Activated CD4-positive, alpha-beta T cell treated with anti-CD3 and anti-CD28 coated beads, Interleukin-2, amount 50 U/mL, for 1 hour (primary cell): Measurements from ENCODE around the gene OR52N1.

Experiments
- DNase-seq: peaks from one replicate; pipeline ENCODE4 v3.0.0-alpha.2; 2020

OR52N1 gene

GRCh38 chr11:5791165-5791564 is at the start of gene OR52N1:
TSS of gene OR52N1 (minus strand) at chr11:5791265. CDS start at chr11:5788816, 2,449 bp downstream.
- DNase-seq = no peak

DNA sequence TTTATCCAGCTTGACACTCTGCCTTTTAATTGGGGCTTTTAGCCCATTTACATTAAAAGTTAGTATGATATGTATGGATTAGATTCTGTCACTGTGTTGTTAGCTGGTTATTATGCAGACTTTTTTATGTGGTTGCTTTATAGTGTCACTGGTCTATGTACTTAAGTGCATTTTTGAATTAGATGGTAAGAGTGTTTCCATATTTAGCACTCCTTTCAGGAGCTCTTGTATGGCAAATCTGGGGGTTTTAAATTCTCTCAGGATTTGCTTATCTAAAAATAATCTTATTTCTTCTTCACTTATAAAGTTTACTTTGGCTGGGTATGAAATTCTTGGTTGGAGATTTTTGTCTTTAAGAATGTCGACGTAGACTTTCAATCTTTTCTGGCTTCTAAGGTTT is 46.6 kb upstream of the OR52N1 start:
- DNase-seq = no peak

DNA sequence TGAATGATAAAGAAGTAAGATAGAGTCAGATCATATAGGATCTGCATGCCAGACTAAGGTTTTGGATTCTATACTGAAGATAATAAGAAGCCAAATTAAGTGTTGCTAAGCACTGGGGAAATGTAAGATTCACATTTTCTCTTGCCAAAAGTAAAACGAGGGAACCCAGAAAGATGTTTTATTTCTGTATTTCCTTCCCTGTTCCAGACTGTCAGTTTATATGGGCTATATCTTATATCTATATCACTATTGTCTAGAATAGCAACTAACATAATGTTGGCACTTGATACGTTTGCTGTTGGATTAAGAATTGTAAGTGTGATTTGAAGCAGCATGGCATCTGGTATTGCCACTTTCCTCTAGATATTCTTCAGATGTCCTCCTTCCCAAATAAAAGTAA is 42.4 kb upstream of the OR52N1 start:
- DNase-seq = no peak

DNA sequence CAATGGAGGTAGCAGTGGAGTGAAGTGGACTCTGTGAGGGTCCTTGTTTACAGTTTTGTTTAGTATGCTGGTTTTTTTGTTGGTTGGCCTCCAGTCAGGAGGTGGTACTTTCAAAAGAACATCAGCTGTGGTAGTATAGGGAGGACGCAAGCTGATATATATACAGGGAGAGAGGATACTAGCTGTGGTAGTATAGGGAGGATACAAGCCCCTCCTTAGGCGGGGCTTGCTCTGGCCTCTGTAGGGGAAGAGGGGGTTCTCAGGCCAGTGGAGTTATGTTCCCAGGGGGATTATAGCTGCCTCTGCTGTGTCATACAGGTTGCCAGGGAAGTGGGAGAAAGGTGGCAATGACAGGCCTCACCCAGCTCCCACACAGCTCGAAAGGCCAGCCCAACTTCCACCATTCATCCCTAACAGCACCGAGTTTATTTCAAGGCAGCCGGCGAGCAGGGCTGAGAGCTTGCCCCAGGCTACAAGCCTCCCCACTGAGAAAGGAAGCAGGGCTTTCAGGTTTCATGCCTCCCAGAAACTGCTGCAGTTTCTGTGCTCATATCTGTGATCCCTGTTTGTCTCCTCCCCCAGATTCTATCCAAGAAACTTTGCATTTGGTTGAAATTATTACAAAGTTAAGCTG is 40.2 kb upstream of the OR52N1 start:
- no peak for DNase-seq

GRCh38 chr11:5818245-5818886 is 27.3 kb upstream of the OR52N1 start:
- no peak for DNase-seq

DNA sequence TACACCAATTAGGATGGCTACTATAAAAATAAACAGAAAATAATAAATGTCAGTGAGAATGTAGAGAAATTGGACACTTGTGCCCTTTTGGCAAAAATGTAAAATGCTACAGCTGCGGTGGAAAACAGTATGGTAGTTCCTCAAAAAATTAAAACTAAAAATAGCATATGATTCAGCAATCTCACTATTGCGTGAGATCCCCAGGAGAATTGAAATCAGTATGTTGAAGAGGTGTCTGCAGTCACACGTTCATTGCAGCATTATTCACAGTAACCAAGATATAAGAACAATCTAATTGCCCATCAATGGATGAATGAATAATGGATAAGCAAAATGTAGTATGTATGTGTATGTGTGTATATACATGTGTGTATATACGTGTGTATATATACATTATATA is 24.5 kb upstream of the OR52N1 start:
- no peak for DNase-seq

- DNase-seq = no peak
Measured at GRCh38 chr11:5809905-5810795, 19.1 kb upstream of the OR52N1 start.

GRCh38 chr11:5809122-5809519 is 18.1 kb upstream of the OR52N1 start:
- DNase-seq = no peak

DNA sequence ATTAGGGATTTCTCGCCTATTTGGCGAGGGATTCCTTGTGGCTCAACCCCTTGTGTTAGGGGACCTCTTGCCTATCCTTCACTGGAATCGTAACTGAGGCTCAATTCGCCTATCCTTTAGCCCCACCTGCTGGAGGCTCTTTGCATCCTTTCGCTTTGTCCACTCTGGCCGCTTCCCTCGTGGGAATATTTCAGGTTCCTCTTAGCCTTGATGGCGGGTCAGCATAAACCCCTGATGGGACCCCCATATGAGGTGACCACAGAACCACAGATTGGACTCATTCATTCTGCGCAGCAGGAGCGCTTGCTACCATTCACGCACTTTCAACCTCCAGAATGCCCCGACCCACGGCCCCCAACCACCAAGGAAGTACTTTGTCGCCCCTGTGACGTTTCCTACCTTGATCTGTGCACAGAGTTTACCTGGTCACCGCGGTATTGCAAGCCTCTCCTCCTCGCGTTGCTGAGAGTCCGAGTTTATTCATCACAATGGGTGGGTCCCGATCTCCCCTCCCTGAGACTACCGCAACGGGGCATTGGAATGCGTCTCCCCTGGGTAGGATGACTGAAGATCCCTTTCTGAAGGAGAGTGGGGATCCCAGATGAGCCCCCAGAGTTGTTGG is 17.5 kb upstream of the OR52N1 start, which contains the start of gene OR52N2:
Gene OR52N2 (plus strand): TSS at position 425 of the 622 bp plus-strand sequence. CDS start 11,412 bp downstream, outside the sequence.
- DNase-seq = peak; percentile 68

DNA sequence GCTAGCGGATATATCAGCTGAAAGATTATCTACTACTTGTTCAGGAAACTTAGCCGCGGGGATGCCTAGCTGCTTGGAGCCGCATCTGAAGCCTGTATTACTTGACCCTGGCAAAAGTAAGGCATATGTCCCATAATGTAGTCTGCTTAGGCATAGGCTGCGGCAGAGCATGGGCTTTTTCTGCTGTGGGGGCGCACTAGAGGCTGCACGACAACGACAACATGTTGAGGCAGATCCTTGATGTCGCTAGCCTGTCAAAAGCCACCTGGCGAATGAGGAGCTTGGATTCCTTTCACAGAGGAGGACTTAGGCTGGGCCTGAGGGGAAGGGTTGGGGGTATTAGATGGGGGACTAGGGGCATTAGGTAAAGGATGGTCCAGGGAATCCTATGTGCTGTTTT is 16.5 kb upstream of the OR52N1 start:
- DNase-seq = no peak

DNA sequence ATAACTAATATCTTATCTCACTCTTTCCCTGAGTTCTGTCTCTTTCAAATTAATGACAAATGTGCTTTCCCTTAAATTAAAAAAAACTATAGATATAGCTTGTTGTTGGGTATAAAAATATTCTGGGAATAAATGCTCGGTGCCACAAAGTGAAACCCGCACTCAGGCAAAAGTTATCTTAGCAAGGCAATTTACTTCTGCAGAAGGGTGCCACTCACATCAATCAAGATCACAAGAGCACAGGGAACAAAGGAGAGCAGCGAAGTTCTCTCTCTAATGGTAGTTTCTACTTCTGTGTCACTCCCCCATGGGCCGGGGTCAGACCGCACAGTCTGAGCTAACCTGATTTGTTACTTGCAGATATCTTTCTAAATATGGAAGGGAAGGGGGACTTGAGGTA is 12.9 kb upstream of the OR52N1 start:
- no peak for DNase-seq

- no peak for DNase-seq
Measured at GRCh38 chr11:5796541-5796940, 5.5 kb upstream of the OR52N1 start.

DNA sequence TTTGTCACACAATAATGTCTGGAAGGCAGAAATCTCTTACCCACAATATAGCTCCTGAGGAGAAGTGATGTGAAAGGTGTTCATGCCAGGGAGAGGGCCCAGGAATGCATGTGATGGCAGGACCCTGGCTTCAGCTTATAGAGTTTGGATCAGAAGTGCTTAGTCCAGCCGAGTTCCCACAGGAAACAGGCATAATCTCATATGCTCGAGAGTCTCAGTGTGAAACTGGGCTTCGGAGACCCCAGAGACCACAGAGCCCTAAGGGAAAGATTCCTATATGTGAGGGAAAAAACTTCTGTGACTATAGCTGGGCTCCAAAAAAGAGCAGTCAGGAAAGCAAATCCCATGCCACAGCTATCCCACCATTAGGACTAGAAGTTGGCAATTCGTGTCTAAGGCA is 7.8 kb downstream of the OR52N1 start, which contains the start of gene OR52N5:
Gene OR52N5 (minus strand): TSS at position 101 of the 400 bp plus-strand sequence. CDS start 4,721 bp downstream, outside the sequence.
- no peak for DNase-seq

GRCh38 chr11:5767056-5767455 is 24.0 kb downstream of the OR52N1 start:
- no peak for DNase-seq

- DNase-seq = no peak
Measured at GRCh38 chr11:5753943-5754342, 37.1 kb downstream of the OR52N1 start, which contains the start of gene OR52N4. TSS of gene OR52N4 (plus strand) at chr11:5754243. CDS start at chr11:5754741, 498 bp downstream.

DNA sequence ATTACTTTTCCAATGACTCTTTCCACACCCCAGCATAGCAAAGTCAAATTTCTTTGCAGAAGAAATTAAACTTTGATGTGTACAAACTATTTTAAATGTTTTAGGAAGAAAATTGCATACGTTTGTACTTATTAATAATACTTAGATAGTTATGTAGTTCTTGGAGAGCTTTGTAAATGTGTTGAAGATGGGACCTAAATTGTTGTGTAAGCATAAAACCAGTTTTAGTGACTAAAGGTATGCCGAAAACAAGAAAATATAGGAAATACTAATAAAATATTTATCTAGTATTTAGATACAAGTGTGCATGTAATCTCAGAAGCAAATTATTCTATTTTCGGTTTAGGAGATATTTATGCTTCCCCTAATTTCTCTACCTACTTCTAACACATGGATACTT is 41.2 kb downstream of the OR52N1 start:
- DNase-seq = no peak

DNA sequence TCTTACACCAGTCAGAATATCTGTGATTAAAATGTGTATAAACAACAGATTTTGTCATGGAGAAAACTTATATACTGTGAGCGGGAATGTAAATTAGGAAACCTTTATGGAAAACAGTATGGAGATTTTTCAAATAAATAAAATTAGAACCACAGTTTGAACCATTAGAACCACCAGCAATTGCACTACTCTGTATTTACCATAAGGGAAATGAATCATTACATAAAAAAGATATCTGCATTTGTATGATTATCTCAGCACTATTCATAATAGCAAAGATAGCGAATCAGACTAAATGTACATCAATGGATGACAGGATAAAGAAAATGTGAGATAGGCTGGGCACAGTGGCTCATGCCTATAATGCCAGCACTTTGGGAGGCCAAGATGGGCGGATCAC is 44.5 kb downstream of the OR52N1 start:
- DNase-seq = no peak

- no peak for DNase-seq
Measured at GRCh38 chr11:5738431-5738830, 52.6 kb downstream of the OR52N1 start.

- DNase-seq = no peak
Measured at GRCh38 chr11:5737670-5738392, 53.2 kb downstream of the OR52N1 start.

- no peak for DNase-seq
Measured at GRCh38 chr11:5737091-5737490, 54.0 kb downstream of the OR52N1 start.
